SH-SY5Y (cell line): ENCODE data around the gene TRMT61B.

Experiments used
- GATA2 ChIP-seq: IDR thresholded peaks from 2 replicates; pipeline ENCODE4 v1.6.1; 2011; ENCODE audit warnings: mild to moderate bottlenecking, low read depth, low read length
- GATA3 ChIP-seq: IDR thresholded peaks from 2 replicates; pipeline ENCODE4 v1.6.1; 2011; ENCODE audit warnings: low read depth, mild to moderate bottlenecking, low read length, moderate library complexity

The TRMT61B gene

DNA sequence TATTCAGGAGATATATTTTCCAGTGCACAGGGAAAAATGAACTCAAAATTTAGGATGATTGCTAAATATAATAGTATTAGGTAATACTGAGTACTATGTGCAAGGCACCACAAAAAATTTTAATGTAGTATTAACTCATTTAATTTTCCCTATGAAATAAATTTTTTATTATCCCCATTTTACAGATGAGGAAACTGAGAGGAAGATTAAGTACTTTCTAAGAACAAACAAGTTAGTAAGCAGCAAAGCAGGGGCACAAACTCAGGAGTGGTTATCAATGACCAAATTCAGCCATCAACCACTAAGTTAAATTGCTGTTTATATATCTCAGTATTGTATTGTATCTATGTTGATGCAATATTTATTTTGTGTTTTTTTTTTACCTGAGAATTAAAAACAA lies 45.2 kb downstream of the TRMT61B start:
- TF ChIP-seq GATA3 = no peak
- no peak for TF ChIP-seq GATA2

DNA sequence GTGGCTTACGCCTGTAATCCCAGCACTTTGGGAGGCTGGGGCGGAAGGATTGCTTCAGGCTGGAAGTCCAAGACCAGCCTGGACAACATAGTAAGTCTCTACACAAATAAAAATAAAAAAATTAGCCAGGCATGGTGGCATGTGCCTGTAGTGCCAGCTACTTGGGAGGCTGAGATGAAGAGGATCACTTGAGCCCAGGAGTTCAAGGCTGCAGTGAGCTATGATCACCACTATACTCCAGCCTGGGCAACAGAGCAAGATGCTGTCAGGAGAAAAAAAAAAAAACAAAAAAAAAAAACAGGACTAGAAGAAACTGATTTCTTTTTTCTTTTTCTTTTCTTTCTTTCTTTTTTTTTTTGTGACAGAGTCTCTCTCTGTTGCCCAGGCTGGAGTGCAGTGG lies 45.9 kb downstream of the TRMT61B start:
- TF ChIP-seq GATA3 = no peak
- no peak for TF ChIP-seq GATA2

DNA sequence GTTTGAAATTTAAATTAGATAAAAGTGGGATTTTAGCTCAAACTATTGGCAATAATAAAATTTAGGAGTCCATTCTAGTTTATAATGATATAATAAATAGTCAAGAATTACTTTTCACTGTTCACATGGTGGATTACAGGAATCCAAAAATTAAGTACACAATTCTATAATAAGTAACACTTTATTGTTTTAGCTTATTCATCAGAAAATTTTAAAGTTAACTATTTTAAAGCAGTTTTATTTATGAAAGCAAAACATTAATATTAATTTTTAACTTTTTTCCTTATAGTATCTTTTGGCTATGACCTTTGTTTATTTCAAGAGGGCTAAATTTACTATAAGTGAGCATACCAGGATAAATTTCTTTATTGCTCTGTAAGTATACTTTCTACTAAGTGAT lies 48.1 kb downstream of the TRMT61B start:
- no peak for TF ChIP-seq GATA3
- TF ChIP-seq GATA2 = no peak

DNA sequence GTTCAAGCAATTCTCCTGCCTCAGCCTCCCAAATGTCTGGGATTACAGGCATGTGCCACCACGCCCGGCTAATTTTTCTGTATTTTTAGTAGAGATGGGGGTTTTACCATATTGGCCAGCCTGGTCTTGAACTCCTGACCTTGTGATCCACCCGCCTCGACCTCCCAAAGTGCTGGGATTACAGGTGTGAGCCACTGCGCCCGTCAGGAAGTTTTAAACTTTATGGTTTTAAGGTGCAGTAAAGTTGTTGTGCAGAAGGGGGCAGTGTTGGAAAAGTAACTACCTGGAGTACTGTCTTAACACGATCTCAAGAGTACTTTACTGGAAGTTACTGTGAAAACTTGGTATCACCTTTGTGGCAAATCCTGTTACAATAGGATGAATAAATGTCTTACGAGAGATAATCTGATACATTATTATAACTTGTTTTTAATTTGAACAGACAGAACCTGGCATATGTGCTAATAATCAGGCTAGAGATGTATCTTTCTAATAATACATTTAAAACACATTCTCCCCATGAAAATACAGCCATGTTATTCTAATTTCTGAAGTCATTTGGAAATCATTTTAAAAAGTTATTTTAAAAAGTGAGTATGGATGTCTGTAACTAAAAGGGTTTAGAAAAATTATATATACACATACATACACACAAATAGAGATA lies 48.7 kb downstream of the TRMT61B start:
- no peak for TF ChIP-seq GATA2
- TF ChIP-seq GATA3 = no peak

DNA sequence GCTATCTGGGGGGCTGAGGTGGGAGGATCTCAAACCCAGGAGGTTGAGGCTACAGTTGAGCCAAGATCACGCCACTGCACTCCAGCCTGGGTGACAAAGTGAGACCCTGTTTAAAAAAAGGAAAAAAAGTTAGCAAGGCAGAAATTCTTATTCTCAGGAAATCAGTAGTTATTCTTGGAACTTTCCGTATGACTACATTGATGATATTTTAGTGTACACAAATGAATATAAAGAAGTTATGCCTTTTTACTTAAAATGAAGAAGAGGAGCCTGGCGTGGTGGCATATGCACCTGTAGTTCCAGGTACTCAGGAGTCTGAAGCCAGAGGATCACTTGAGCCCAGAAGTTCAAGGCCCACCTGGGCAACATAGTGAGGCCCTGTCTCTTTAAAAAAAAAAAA lies 52.1 kb downstream of the TRMT61B start:
- TF ChIP-seq GATA3 (no peak), GATA2 (no peak)

DNA sequence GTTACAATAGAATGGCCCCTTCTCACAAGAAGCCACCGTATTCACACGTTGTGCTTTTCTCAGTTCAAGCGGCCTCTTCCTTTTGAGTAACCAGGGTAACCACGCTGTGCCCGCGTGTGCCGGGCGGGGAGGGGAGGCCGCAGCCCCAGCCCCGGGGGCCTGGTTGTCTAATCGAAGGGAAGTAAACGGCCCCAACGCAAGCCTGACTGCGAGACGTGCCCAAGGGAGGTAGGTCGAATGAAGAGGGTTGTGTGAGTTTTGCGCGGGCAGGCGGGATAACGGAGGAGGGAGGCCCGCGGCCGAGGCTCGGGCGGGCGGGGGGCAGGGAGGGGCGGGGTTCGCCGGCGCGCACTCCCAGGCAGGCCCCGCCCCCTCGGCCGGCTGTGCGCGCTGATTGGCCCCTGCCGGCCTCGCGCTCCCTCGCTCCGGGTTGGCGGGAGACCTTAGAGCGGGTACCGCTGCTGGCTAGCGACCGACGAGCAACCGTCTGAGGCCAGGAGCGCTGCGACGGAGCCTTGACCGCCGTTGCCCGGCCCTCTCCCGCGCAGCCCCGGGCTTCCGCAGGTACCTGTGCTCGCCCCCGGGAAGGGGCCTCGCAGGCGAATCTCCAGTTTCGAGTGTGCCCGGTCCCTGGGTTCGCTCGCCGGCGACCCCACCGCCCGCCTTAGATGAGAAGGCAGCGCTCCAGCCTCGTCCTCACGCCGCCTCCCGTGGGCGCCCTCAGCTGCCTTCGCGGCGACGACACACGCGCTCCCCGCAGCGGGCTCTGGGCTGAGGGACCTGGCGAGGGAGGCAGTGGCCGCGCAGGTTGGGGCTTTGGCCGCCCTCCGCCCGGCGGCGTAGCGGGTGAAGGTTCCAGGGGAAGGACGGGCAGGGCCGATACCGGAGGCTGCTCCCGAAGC lies 59.5 kb downstream of the TRMT61B start, which contains the start of gene SPDYA:
SPDYA (plus strand) TSS at position 451 of the 902 bp plus-strand sequence. CDS start 5,181 bp downstream, outside the sequence.
- TF ChIP-seq GATA3 = no peak
- TF ChIP-seq GATA2 = no peak

DNA sequence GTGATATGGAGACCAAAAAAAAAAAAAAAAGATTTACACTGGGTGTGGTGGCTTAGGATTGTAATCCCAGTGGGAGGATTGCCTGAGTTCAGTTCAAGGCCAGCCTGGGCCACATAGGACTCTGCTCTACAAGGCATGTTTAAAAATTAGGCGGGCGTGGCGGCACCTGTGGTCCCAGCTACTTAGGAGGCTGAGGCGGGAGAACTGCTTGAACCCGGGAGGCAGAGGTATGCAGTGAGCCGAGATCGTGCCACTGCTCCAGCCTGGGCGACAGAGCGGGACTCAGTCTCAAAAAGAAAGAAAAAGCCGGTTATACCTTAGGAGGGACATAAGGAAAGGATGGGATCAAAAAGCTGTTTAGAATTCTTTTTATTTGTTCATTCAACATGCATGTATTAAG lies 60.2 kb downstream of the TRMT61B start:
- TF ChIP-seq GATA2 (no peak), GATA3 (no peak)

DNA sequence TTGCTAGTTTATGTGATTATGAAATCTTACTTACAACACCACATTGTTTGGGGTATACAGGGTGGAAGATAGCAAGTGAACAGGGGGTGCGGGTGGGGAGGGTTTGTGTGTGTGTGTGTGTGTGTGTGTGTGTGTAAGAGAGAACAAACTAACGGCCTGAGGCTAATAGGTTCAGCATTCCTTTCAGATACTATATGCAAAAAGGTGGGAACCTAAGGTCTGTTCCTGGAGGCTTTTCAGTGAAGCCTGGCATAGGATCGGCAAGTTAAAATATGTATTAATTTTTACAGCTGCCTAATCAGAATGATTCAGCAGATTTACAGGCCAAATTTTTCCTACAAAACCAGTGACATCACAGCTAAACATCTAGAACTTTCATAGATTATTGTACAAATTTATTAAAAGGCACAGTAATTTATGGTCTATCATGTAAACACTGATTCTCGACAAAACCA lies 67.1 kb downstream of the TRMT61B start:
- TF ChIP-seq GATA3 (no peak), GATA2 (no peak)

DNA sequence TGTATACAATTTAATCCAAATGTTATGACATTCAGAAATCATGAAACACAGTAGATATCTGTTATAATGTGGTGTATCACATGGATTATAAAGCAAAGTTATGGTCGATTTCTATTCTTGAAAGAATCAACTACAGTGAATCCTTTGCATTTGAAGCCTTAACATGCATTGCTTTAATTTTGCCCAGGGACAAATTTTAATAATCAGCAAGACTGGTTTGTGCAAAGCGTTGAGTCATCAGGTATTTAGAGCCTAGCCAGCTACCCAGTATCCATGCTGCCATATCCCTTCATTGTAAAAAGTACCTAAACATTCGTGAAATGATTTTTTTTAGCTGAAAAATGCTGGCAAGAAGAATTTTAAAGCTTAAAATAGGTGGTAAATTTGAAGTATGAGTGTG lies 68.4 kb downstream of the TRMT61B start:
- TF ChIP-seq GATA3 (no peak), GATA2 (no peak)
